CD4-positive, CD25-positive, alpha-beta regulatory T cell (primary cell): ENCODE data around the gene SLC35D1. TPM values are rescaled to one million over a fixed set of nuclear protein-coding genes. Genes with fewer than 3 reads are reported as not detected.
"Not testable (repeated sequence)": the region's sequence is repeated elsewhere in the genome, so short reads cannot be mapped to it uniquely, and the experiment has no call there.

ENCODE experiments used
- ATAC-seq, 2 donors: fragments of 150-1000 bp; cut with Tn5 transposase; one replicate each; pipeline ENCODE4 v1.10.0; 2021; ENCODE audit warnings: low read depth in 2 of 2, moderate number of reproducible peaks in 2 of 2, moderate library complexity in 1 of 2
- DNase-seq, 3 donors: peaks; one replicate each; pipeline versions ENCODE4 v3.0.0 to v3.0.0-alpha.2; 2012 to 2022; ENCODE audit warnings: mixed read lengths in 1 of 3
- H3K27ac ChIP-seq: one replicate; pipeline ENCODE4 v1.7.0; 2013; ENCODE audit warnings: mild to moderate bottlenecking, low read length; ENCODE audit not compliant: insufficient read depth, poor library complexity, severe bottlenecking
- H3K27me3 ChIP-seq: one replicate; pipeline ENCODE4 v1.7.0; 2013; ENCODE audit warnings: low read length; ENCODE audit not compliant: control insufficient read depth, insufficient read depth
- H3K36me3 ChIP-seq: one replicate; pipeline ENCODE4 v1.7.0; 2013; ENCODE audit warnings: mild to moderate bottlenecking, low read length, moderate library complexity; ENCODE audit not compliant: control insufficient read depth, insufficient read depth
- H3K4me1 ChIP-seq: 2 replicates; pipeline ENCODE4 v1.7.0; 2013; ENCODE audit warnings: mild to moderate bottlenecking, low read length; ENCODE audit not compliant: insufficient read depth, control insufficient read depth, poor library complexity, severe bottlenecking
- H3K4me3 ChIP-seq: one replicate; pipeline ENCODE4 v1.7.0; 2013; ENCODE audit warnings: low read depth, mild to moderate bottlenecking, low read length, moderate library complexity
- H3K9me3 ChIP-seq, 2 experiments: 1 replicate in 1 of 2; 2 replicates in 1 of 2; pipeline ENCODE4 v1.7.0; 2013; ENCODE audit warnings: low read length in 2 of 2, mild to moderate bottlenecking in 1 of 2, moderate library complexity in 1 of 2; ENCODE audit not compliant: control insufficient read depth in 2 of 2
- H3K27ac Mint-ChIP-seq, 3 donors: one replicate each; pipeline ENCODE4 v1.8.0; 2020 to 2022; ENCODE audit warnings: mild to moderate bottlenecking in 3 of 3, mixed read lengths in 3 of 3, moderate library complexity in 2 of 3
- H3K27me3 Mint-ChIP-seq: one replicate; pipeline ENCODE4 v1.8.0; 2022; ENCODE audit warnings: mild to moderate bottlenecking, mixed read lengths
- H3K36me3 Mint-ChIP-seq: one replicate; pipeline ENCODE4 v1.8.0; 2020; ENCODE audit warnings: mixed read lengths
- H3K4me1 Mint-ChIP-seq, 4 donors: one replicate each; pipeline ENCODE4 v1.8.0; 2020 to 2022; ENCODE audit warnings: mixed read lengths in 4 of 4, mild to moderate bottlenecking in 1 of 4
- H3K4me3 Mint-ChIP-seq, 4 donors: one replicate each; pipeline ENCODE4 v1.8.0; 2020 to 2022; ENCODE audit warnings: mild to moderate bottlenecking in 4 of 4, mixed read lengths in 4 of 4, moderate library complexity in 3 of 4
- H3K9me3 Mint-ChIP-seq, 7 donors: one replicate each; pipeline ENCODE4 v1.8.0; 2020 to 2022; ENCODE audit warnings: mixed read lengths in 7 of 7, mild to moderate bottlenecking in 3 of 7, moderate library complexity in 2 of 7
- polyA plus RNA-seq, 4 donors: library from polyadenylated mRNA; unstranded; fragments of 300-500 nt; fragmentation: Illumina TruSeq; gene quantifications; one replicate each; pipeline ENCODE4 v1.2.3, GENCODE V29; 2021
- total RNA-seq: library from RNA; stranded (reverse); gene quantifications from one replicate; pipeline ENCODE4 v1.2.3, GENCODE V29; 2022

SLC35D1 gene
- total and polyA plus RNA-seq, 5 donors from 2014 or later = 5.3 to 16.7 (median 8.4) TPM

DNA sequence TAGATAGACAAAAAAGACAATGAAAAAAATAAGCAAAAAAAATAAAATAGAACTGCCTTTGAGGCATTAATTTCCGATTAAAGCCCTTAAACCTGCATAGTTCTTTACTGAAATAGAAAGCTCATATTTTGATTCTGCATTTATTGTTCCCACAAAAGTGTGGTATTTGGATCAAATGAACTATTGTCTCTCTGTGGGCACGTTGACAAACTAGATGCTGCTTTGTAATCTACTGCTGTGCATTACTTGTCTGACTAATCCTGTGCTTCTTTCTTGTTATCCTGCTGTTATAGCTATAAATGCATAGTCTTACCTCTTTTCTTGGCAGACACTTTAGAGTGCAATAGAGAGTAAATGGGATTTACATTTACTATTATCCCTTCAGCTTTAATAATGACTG is 31.4 kb upstream of the SLC35D1 start:
- Mint-ChIP-seq H3K4me1 (no peaks in the 10 kb centered on the region), H3K4me3 (no peak overlapping the region), H3K27ac (no peak overlapping the region), H3K9me3 (peaks cover 0 to 4% (median 0%) of the 10 kb centered on the region in 7 donors), H3K36me3 (no peaks in the 10 kb centered on the region), H3K27me3 (no peaks in the 10 kb centered on the region)
- ATAC-seq (no peak), DNase-seq (no peak)
- Histone ChIP-seq H3K9me3 (no peaks in the 10 kb centered on the region), H3K27me3 (no peaks in the 10 kb centered on the region), H3K4me3 (no peak overlapping the region), H3K27ac (no peak overlapping the region), H3K4me1 (no peaks in the 10 kb centered on the region), H3K36me3 (no peaks in the 10 kb centered on the region)

DNA sequence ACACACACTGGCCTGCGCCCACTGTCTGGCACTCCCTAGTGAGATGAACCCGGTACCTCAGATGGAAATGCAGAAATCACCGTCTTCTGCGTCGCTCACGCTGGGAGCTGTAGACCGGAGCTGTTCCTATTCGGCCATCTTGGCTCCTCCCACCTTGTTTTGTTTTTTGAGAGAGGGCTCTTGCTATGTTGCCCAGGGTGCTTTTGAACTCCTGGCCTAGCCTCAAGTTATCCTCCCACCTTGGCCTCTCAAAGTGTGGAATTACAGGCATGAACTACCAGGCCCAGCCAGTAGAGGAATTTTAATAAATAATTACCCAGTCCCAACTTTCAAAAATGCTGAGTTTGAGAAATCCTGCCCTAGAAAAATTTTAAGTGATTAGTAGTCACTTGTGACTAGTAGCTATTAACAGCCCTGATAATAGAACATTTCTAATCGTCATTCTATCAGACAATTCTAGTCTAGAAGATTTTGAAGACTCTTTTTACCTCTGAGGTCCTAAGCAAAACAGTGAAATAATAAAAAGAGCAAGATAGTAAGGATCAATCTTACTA is 30.9 kb upstream of the SLC35D1 start:
- DNase-seq (no peak), ATAC-seq (no peak)
- H3K27me3 ChIP-seq = no peaks in the 10 kb centered on the region
- Mint-ChIP-seq H3K9me3 (peaks cover 0 to 4% (median 0%) of the 10 kb centered on the region in 7 donors), H3K27me3 (no peaks in the 10 kb centered on the region), H3K4me1 (no peaks in the 10 kb centered on the region), H3K36me3 (no peaks in the 10 kb centered on the region), H3K4me3 (no peak overlapping the region), H3K27ac (no peak overlapping the region)
- H3K27ac ChIP-seq = no peak overlapping the region
- H3K9me3 ChIP-seq = no peaks in the 10 kb centered on the region
- H3K4me3 ChIP-seq = no peak overlapping the region
- no peaks in the 10 kb centered on the region for H3K4me1 ChIP-seq
- no peaks in the 10 kb centered on the region for H3K36me3 ChIP-seq

DNA sequence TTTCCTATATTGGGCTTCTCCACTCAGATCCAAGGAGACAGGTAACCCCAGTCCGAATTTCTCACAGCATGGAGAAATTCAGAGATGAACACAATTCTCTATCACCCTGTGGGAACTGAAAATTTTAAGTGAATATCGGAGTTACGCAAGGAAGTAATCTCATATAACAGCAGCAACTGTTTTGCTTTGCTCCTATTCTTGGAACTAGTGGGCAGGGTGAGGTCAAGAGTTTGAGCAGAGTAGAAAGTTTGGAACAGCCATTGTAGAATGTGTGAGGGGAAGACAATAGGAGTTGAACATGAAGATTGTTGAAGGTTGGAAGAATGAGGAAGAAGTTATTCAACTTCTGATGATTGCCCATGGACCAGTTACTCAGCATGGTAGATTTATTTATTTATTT is 24.3 kb upstream of the SLC35D1 start:
- H3K9me3 ChIP-seq = no peaks in the 10 kb centered on the region
- ATAC-seq = no peak
- H3K27ac ChIP-seq = no peak overlapping the region
- no peaks in the 10 kb centered on the region for H3K36me3 Mint-ChIP-seq
- H3K36me3 ChIP-seq = no peaks in the 10 kb centered on the region
- H3K9me3 Mint-ChIP-seq = peaks cover 0 to 6% (median 2%) of the 10 kb centered on the region in 7 donors
- no peak overlapping the region for H3K27ac Mint-ChIP-seq
- peaks cover 7% of the 10 kb centered on the region for H3K27me3 ChIP-seq
- no peaks in the 10 kb centered on the region for H3K4me1 ChIP-seq
- H3K4me1 Mint-ChIP-seq = peaks cover 0 to 5% (median 0%) of the 10 kb centered on the region in 4 donors
- H3K4me3 Mint-ChIP-seq = no peak overlapping the region
- DNase-seq = no peak
- H3K4me3 ChIP-seq = no peak overlapping the region
- peaks cover 6% of the 10 kb centered on the region for H3K27me3 Mint-ChIP-seq

DNA sequence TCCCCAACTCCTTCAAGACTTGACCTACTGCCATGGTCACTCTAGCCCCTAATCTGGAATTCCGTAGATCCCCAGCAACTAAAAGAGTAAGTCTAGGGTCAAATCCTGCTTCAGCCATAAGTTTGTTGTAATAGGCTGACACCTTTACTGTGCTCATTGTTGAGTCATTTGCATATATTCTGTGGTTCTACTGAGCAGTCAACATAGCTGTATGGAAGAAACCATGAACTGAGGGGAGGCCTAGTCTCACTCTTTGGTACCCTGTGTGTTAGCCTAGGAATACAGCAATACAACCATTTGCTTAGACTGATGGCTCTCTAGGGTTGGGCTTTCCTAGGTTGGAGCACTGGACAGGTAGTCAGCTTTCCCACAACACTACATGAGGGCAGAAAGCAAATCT is 23.6 kb upstream of the SLC35D1 start:
- H3K4me1 Mint-ChIP-seq = peaks cover 0 to 5% (median 0%) of the 10 kb centered on the region in 4 donors
- DNase-seq (no peak), ATAC-seq (no peak)
- H3K4me3 Mint-ChIP-seq = no peak overlapping the region
- no peak overlapping the region for H3K27ac ChIP-seq
- H3K27ac Mint-ChIP-seq = no peak overlapping the region
- no peaks in the 10 kb centered on the region for H3K36me3 ChIP-seq
- peaks cover 7% of the 10 kb centered on the region for H3K27me3 ChIP-seq
- H3K9me3 ChIP-seq = peaks cover 2 to 4% of the 10 kb centered on the region in 2 experiments
- no peaks in the 10 kb centered on the region for H3K4me1 ChIP-seq
- H3K4me3 ChIP-seq = no peak overlapping the region
- peaks cover 3 to 12% (median 5%) of the 10 kb centered on the region in 7 donors for H3K9me3 Mint-ChIP-seq
- peaks cover 6% of the 10 kb centered on the region for H3K27me3 Mint-ChIP-seq
- H3K36me3 Mint-ChIP-seq = peaks cover 3% of the 10 kb centered on the region

DNA sequence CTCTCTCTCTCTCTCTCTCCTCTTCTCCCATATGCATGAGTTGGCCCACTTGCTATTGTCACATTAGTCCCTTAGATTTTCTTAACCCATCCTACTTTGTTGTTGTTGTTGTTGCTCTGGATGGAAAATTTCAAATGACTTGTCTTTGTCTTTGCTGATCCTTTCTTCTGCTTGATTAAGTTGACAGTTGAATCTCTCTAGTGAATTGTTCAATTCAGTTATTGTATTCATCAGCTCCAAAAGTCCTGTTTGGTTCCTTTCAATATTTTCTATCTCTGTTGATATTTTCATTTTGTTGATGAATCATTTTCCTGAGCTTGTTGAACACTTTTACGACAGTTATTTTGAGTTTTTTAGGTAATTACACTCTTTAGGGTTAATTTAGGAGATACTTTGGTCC is 18.8 kb upstream of the SLC35D1 start:
- Histone ChIP-seq H3K4me1 (no peaks in the 10 kb centered on the region), H3K27ac (no peak overlapping the region), H3K36me3 (no peaks in the 10 kb centered on the region), H3K4me3 (no peak overlapping the region), H3K27me3 (peaks cover 7% of the 10 kb centered on the region), H3K9me3 (peaks cover 10 to 11% of the 10 kb centered on the region in 2 experiments)
- DNase-seq (no peak), ATAC-seq (no peak)
- H3K4me1 Mint-ChIP-seq = peaks cover 0 to 5% (median 0%) of the 10 kb centered on the region in 4 donors
- H3K27me3 Mint-ChIP-seq = peaks cover 12% of the 10 kb centered on the region
- no peak overlapping the region for H3K27ac Mint-ChIP-seq
- no peak overlapping the region for H3K4me3 Mint-ChIP-seq
- peaks cover 5 to 20% (median 14%) of the 10 kb centered on the region in 7 donors for H3K9me3 Mint-ChIP-seq
- H3K36me3 Mint-ChIP-seq = peaks cover 11% of the 10 kb centered on the region

DNA sequence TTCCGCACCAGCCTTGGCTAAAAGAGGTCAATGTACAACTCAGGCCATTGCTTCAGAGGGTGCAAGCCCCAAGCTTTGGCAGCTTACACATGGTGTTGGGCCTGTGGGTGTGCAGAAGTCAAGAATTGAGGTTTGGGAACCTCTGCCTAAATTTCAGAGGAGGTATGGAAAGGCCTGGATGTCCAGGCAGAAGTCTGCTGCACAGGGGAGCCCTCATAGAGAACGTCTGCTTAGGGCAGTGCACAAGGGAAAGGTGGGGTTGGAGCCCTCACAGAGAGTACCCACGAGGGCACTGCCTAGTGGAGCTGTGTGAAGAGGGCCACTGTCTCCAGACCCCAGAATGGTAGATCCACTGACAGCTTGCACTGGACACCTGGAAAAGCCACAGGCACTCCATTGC is 13.7 kb upstream of the SLC35D1 start:
- DNase-seq, H3K4me1 ChIP-seq, H3K27ac ChIP-seq, H3K27me3 ChIP-seq, H3K36me3 ChIP-seq, H3K4me3 Mint-ChIP-seq, H3K4me3 ChIP-seq, ATAC-seq, H3K4me1 Mint-ChIP-seq, H3K27ac Mint-ChIP-seq: not testable (repeated sequence)
- Mint-ChIP-seq H3K9me3 (peaks cover 5 to 26% (median 15%) of the 10 kb centered on the region in 7 donors), H3K36me3 (peaks cover 15% of the 10 kb centered on the region), H3K27me3 (peaks cover 33% of the 10 kb centered on the region)
- H3K9me3 ChIP-seq = peaks cover 9 to 11% of the 10 kb centered on the region in 2 experiments

DNA sequence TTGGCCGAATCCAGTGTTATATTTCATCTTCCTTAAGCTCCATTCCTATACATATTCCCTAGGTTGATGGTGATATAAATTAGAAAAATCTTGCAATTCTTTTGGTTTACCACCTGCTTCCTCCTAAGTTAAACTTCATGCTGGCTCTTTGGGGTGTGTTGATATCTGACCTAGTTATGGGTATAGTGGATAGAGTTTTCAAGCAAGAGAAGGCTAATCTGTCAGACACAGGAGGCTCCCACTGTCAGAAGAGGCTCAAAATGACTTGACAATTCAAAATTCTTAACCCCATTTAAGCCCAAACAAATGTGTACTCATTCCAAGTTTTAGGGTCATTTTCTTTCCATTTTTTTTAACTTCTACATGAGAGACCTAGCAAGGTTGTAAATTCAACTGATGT is 8.5 kb upstream of the SLC35D1 start:
- no peak overlapping the region for H3K4me3 Mint-ChIP-seq
- H3K9me3 Mint-ChIP-seq = peaks cover 0 to 8% (median 3%) of the 10 kb centered on the region in 7 donors
- Histone ChIP-seq H3K27me3 (peaks cover 7% of the 10 kb centered on the region), H3K36me3 (no peaks in the 10 kb centered on the region), H3K27ac (no peak overlapping the region), H3K4me3 (no peak overlapping the region), H3K9me3 (no peaks in the 10 kb centered on the region), H3K4me1 (no peaks in the 10 kb centered on the region)
- H3K4me1 Mint-ChIP-seq = no peaks in the 10 kb centered on the region
- no peak overlapping the region for H3K27ac Mint-ChIP-seq
- DNase-seq = no peak
- H3K27me3 Mint-ChIP-seq = peaks cover 26% of the 10 kb centered on the region
- ATAC-seq = no peak
- H3K36me3 Mint-ChIP-seq = peaks cover 6% of the 10 kb centered on the region

DNA sequence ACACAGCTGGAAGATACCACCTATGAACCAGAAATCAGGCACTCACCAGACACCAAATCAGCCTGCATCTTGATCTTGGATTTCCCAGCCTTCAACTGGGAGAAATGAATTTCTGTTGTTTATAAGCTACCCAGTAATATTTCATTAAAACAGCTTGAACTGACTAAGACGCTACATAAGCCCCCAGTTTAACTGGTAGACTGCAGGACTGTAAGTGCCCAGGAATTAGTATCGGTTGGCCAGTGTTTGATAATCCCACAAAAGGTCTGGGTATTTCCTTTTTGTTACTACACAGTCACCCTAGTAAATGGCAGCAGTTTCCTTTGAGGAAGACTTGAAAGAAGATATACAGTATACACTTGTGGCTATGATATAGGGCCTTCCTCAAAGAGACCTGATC is 7.3 kb upstream of the SLC35D1 start:
- no peak overlapping the region for H3K4me3 Mint-ChIP-seq
- no peaks in the 10 kb centered on the region for H3K36me3 Mint-ChIP-seq
- Histone ChIP-seq H3K36me3 (no peaks in the 10 kb centered on the region), H3K27me3 (peaks cover 7% of the 10 kb centered on the region), H3K4me3 (no peak overlapping the region), H3K9me3 (no peaks in the 10 kb centered on the region), H3K27ac (no peak overlapping the region), H3K4me1 (no peaks in the 10 kb centered on the region)
- no peak for ATAC-seq
- H3K27me3 Mint-ChIP-seq = peaks cover 22% of the 10 kb centered on the region
- H3K27ac Mint-ChIP-seq = no peak overlapping the region
- peaks cover 0 to 3% (median 0%) of the 10 kb centered on the region in 7 donors for H3K9me3 Mint-ChIP-seq
- DNase-seq = no peak
- H3K4me1 Mint-ChIP-seq = peaks cover 0 to under 1% (median 0%) of the 10 kb centered on the region in 4 donors
